ENCODE data around the gene ZNF655. TPM values are rescaled to one million over a fixed set of nuclear protein-coding genes. Genes with fewer than 3 reads are reported as not detected.

Gene ZNF655
- total RNA-seq, 1 donor from 2014 or later: 56.0 TPM

GRCh38 chr7:99535667-99536066, 22.8 kb upstream of the ZNF655 start:
- no peaks in the 10 kb centered on the region for H3K27me3 Mint-ChIP-seq (ENCODE audit: low read depth)
- no peak overlapping the region for H3K27ac Mint-ChIP-seq (ENCODE audit: unreplicated experiment)
- H3K4me1 Mint-ChIP-seq: no peaks in the 10 kb centered on the region
- DNase-seq (ENCODE audit: low read depth, low spot score): no peak
- H3K9me3 Mint-ChIP-seq: peaks cover 31% of the 10 kb centered on the region
- H3K4me3 Mint-ChIP-seq: no peak overlapping the region
- no peak for TF ChIP-seq CTCF (conservative IDR thresholded peaks at IDR 0.05)
- peaks cover 68% of the 10 kb centered on the region for H3K36me3 Mint-ChIP-seq (ENCODE audit: low read depth)

GRCh38 chr7:99539213-99539811, 19.1 kb upstream of the ZNF655 start:
- Mint-ChIP-seq H3K9me3 (peaks cover 20% of the 10 kb centered on the region), H3K27ac (ENCODE audit: unreplicated experiment) (no peak overlapping the region), H3K4me3 (no peak overlapping the region), H3K27me3 (ENCODE audit: low read depth) (no peaks in the 10 kb centered on the region), H3K4me1 (no peaks in the 10 kb centered on the region), H3K36me3 (ENCODE audit: low read depth) (peaks cover 58% of the 10 kb centered on the region)
- DNase-seq (ENCODE audit: low read depth, low spot score): no peak
- TF ChIP-seq CTCF (conservative IDR thresholded peaks at IDR 0.05): no peak

GRCh38 chr7:99540542-99540941, 17.9 kb upstream of the ZNF655 start:
- Mint-ChIP-seq H3K9me3 (peaks cover 20% of the 10 kb centered on the region), H3K27ac (ENCODE audit: unreplicated experiment) (no peak overlapping the region), H3K27me3 (ENCODE audit: low read depth) (no peaks in the 10 kb centered on the region), H3K36me3 (ENCODE audit: low read depth) (peaks cover 60% of the 10 kb centered on the region), H3K4me1 (no peaks in the 10 kb centered on the region), H3K4me3 (no peak overlapping the region)
- DNase-seq (ENCODE audit: low read depth, low spot score): no peak
- TF ChIP-seq CTCF (conservative IDR thresholded peaks at IDR 0.05): no peak

GRCh38 chr7:99541212-99541611, 17.2 kb upstream of the ZNF655 start:
- H3K36me3 Mint-ChIP-seq (ENCODE audit: low read depth): peaks cover 60% of the 10 kb centered on the region
- H3K4me1 Mint-ChIP-seq: no peaks in the 10 kb centered on the region
- no peak overlapping the region for H3K27ac Mint-ChIP-seq (ENCODE audit: unreplicated experiment)
- no peak for DNase-seq (ENCODE audit: low read depth, low spot score)
- H3K9me3 Mint-ChIP-seq: peaks cover 20% of the 10 kb centered on the region
- no peaks in the 10 kb centered on the region for H3K27me3 Mint-ChIP-seq (ENCODE audit: low read depth)
- no peak for TF ChIP-seq CTCF (conservative IDR thresholded peaks at IDR 0.05)
- H3K4me3 Mint-ChIP-seq: no peak overlapping the region

GRCh38 chr7:99543081-99543671, 15.3 kb upstream of the ZNF655 start:
- TF ChIP-seq CTCF (conservative IDR thresholded peaks at IDR 0.05): no peak
- no peaks in the 10 kb centered on the region for H3K4me1 Mint-ChIP-seq
- peaks cover 61% of the 10 kb centered on the region for H3K36me3 Mint-ChIP-seq (ENCODE audit: low read depth)
- no peak overlapping the region for H3K27ac Mint-ChIP-seq (ENCODE audit: unreplicated experiment)
- DNase-seq (ENCODE audit: low read depth, low spot score): no peak
- H3K9me3 Mint-ChIP-seq: peaks cover 18% of the 10 kb centered on the region
- no peaks in the 10 kb centered on the region for H3K27me3 Mint-ChIP-seq (ENCODE audit: low read depth)
- H3K4me3 Mint-ChIP-seq: no peak overlapping the region

Data from neural crest cell (in vitro differentiated cells).